Liver (tissue), 9 donors: ENCODE data around the gene ULK4. TPM values are rescaled to one million over a fixed set of nuclear protein-coding genes. Genes with fewer than 3 reads are reported as not detected.

Source experiments
- DNase-seq: peaks from one replicate; pipeline ENCODE4 v3.0.0-alpha.2; 2017; ENCODE audit warnings: low spot score
- H3K27ac ChIP-seq, 2 donors: one replicate each; pipeline ENCODE4 v1.7.0; 2013; ENCODE audit warnings: inconsistent platforms in 2 of 2, low read length in 2 of 2, control low read depth in 1 of 2, low read depth in 1 of 2, mild to moderate bottlenecking in 1 of 2
- H3K27me3 ChIP-seq, 4 donors: one replicate each; pipeline versions ENCODE4 v1.6.1 to v1.7.0; 2013; ENCODE audit warnings: low read length in 3 of 4, inconsistent platforms in 1 of 4, mild to moderate bottlenecking in 1 of 4, moderate library complexity in 1 of 4; ENCODE audit not compliant: control insufficient read depth in 4 of 4, insufficient read depth in 4 of 4
- H3K36me3 ChIP-seq, 4 donors: one replicate each; pipeline versions ENCODE4 v1.6.1 to v1.7.0; 2013; ENCODE audit warnings: low read length in 3 of 4, mild to moderate bottlenecking in 3 of 4, low read depth in 1 of 4, moderate library complexity in 1 of 4; ENCODE audit not compliant: control insufficient read depth in 4 of 4, insufficient read depth in 3 of 4
- H3K4me1 ChIP-seq, 4 donors: one replicate each; pipeline versions ENCODE4 v1.6.1 to v1.7.0; 2013; ENCODE audit warnings: low read length in 3 of 4, mild to moderate bottlenecking in 3 of 4, moderate library complexity in 1 of 4; ENCODE audit not compliant: control insufficient read depth in 4 of 4, insufficient read depth in 4 of 4
- H3K4me3 ChIP-seq, 3 donors: one replicate each; pipeline versions ENCODE4 v1.6.1 to v1.7.0; 2013; ENCODE audit warnings: low read length in 3 of 3, control low read depth in 1 of 3, low read depth in 1 of 3, mild to moderate bottlenecking in 1 of 3
- H3K9ac ChIP-seq, 2 donors: one replicate each; pipeline ENCODE4 v1.7.0; 2013; ENCODE audit warnings: low read length in 2 of 2, mild to moderate bottlenecking in 2 of 2, moderate library complexity in 2 of 2, control low read depth in 1 of 2, low read depth in 1 of 2
- H3K9me3 ChIP-seq, 4 donors: one replicate each; pipeline versions ENCODE4 v1.6.1 to v1.7.0; 2013; ENCODE audit warnings: low read length in 3 of 4; ENCODE audit not compliant: control insufficient read depth in 4 of 4
- CTCF ChIP-seq: fragments of 150-350 bp; IDR thresholded peaks from 2 replicates; pipeline ENCODE4 v1.5.1; 2017; ENCODE audit warnings: improper control_type of control experiment, low read depth, low read length; ENCODE audit not compliant: missing input control
- EGR1 ChIP-seq, 2 donors: IDR thresholded peaks; 2 replicates each; pipeline ENCODE4 v1.6.1; 2016 to 2018; ENCODE audit warnings: antibody characterized with exemption in 2 of 2, low read depth in 2 of 2
- FOXA1 ChIP-seq: IDR thresholded peaks from 2 replicates; pipeline ENCODE4 v1.6.1; 2016; ENCODE audit warnings: antibody characterized with exemption
- FOXA2 ChIP-seq: IDR thresholded peaks from 2 replicates; pipeline ENCODE4 v1.6.1; 2016; ENCODE audit warnings: antibody characterized with exemption
- GABPA ChIP-seq, 2 donors: IDR thresholded peaks in 1 of 2; conservative IDR thresholded peaks in 1 of 2; 2 replicates each; pipeline ENCODE4 v1.6.1; 2016; ENCODE audit warnings: antibody characterized with exemption in 2 of 2, mild to moderate bottlenecking in 1 of 2, moderate library complexity in 1 of 2
- HNF4A ChIP-seq, 2 donors: conservative IDR thresholded peaks; 2 replicates each; pipeline ENCODE4 v1.6.1; 2016; ENCODE audit warnings: antibody characterized with exemption in 2 of 2, mild to moderate bottlenecking in 2 of 2
- HNF4G ChIP-seq: IDR thresholded peaks from 2 replicates; pipeline ENCODE4 v1.6.1; 2016; ENCODE audit warnings: antibody characterized with exemption
- JUND ChIP-seq, 2 donors: IDR thresholded peaks; 2 replicates each; pipeline ENCODE4 v1.6.1; 2016; ENCODE audit warnings: antibody characterized with exemption in 2 of 2
- MAX ChIP-seq: IDR thresholded peaks from 2 replicates; pipeline ENCODE4 v1.6.1; 2016; ENCODE audit warnings: antibody characterized with exemption
- NR2F2 ChIP-seq: IDR thresholded peaks from 2 replicates; pipeline ENCODE4 v1.6.1; 2016; ENCODE audit warnings: antibody characterized with exemption
- RAD21 ChIP-seq, 2 donors: IDR thresholded peaks; 2 replicates each; pipeline ENCODE4 v1.6.1; 2016; ENCODE audit warnings: antibody characterized with exemption in 2 of 2, mild to moderate bottlenecking in 2 of 2
- REST ChIP-seq: IDR thresholded peaks from 2 replicates; pipeline ENCODE4 v1.6.1; 2016; ENCODE audit warnings: antibody characterized with exemption, mild to moderate bottlenecking
- RXRA ChIP-seq, 2 donors: IDR thresholded peaks; 2 replicates each; pipeline ENCODE4 v1.6.1; 2017 to 2018; ENCODE audit warnings: antibody characterized with exemption in 2 of 2, mild to moderate bottlenecking in 1 of 2
- SP1 ChIP-seq: IDR thresholded peaks from 2 replicates; pipeline ENCODE4 v1.6.1; 2018; ENCODE audit warnings: antibody characterized with exemption, mild to moderate bottlenecking
- TAF1 ChIP-seq: conservative IDR thresholded peaks from 2 replicates; pipeline ENCODE4 v1.6.1; 2016; ENCODE audit warnings: antibody characterized with exemption, mild to moderate bottlenecking
- YY1 ChIP-seq: IDR thresholded peaks from 2 replicates; pipeline ENCODE4 v1.6.1; 2016; ENCODE audit warnings: antibody characterized with exemption, mild to moderate bottlenecking
- ZBTB33 ChIP-seq: IDR thresholded peaks from 2 replicates; pipeline ENCODE4 v1.6.1; 2016; ENCODE audit warnings: antibody characterized with exemption
- WGBS: extraction: QIAGEN DNeasy Blood & Tissue Kit; methylation state at CpG from one replicate; pipeline ENCODE4 v1.1.7; 2013; 5-methylcytosine and 5-hydroxymethylcytosine counted together
- polyA plus RNA-seq, 2 donors: library from polyadenylated mRNA; stranded (reverse) in 1 of 2; unstranded in 1 of 2; fragments of 200-250 nt in 1 of 2; fragments of >200 nt in 1 of 2; fragmentation: Nextera tagmentation in 1 of 2; extraction: Ambion mirVana in 1 of 2; gene quantifications; one replicate each; pipeline versions ENCODE4 v1.2.1 to v1.2.3, GENCODE V29; 2013 to 2015
- total RNA-seq, 2 donors: library from RNA; depleted of rRNA; stranded (reverse); fragments of >200 nt; gene quantifications; one replicate each; pipeline ENCODE4 v1.2.3, GENCODE V29; 2014
- TF ChIP-seq, protein P1 (sequence below): IDR thresholded peaks from 2 replicates; pipeline ENCODE4 v1.6.1; 2016; ENCODE audit warnings: antibody characterized with exemption
- donor health status: healthy.
- donor health status: healthy.
- donor health status: healthy.
- donor health status: healthy.
- donor health status: healthy.

ULK4 gene
- total and polyA plus RNA-seq, 4 donors, result 1.1 to 11.5 (median 3.2) TPM

- H3K9ac ChIP-seq, result no peak overlapping the region
- no peak overlapping the region for H3K27ac ChIP-seq
- 89% methylated on average over 5 of the region's 5 CpGs for WGBS
- H3K4me3 ChIP-seq, result no peak overlapping the region
- no peak for DNase-seq
- no peaks in the 10 kb centered on the region for H3K9me3 ChIP-seq
- H3K36me3 ChIP-seq, result no peaks in the 10 kb centered on the region
- no peaks in the 10 kb centered on the region for H3K4me1 ChIP-seq
- TF ChIP-seq ZBTB33 (no peak), NR2F2 (no peak)
- no peaks in the 10 kb centered on the region for H3K27me3 ChIP-seq
Observed at GRCh38 chr3:41972802-41973201, 10.9 kb upstream of the ULK4 start.

GRCh38 chr3:41966206-41966605 is 4.3 kb upstream of the ULK4 start:
- DNase-seq, result no peak
- Histone ChIP-seq H3K9ac (no peak overlapping the region), H3K9me3 (no peaks in the 10 kb centered on the region), H3K27me3 (no peaks in the 10 kb centered on the region), H3K4me3 (no peak overlapping the region), H3K27ac (no peak overlapping the region), H3K4me1 (peaks cover 0 to 1% (median under 1%) of the 10 kb centered on the region in 4 donors), H3K36me3 (no peaks in the 10 kb centered on the region)
- WGBS, result 85% methylated on average over 6 of the region's 6 CpGs
- TF ChIP-seq FOXA1 (no peak), TAF1 (no peak), REST (no peak), GABPA (IDR thresholded peaks at IDR 0.05 in 1 of 2, conservative IDR thresholded peaks at IDR 0.05 in 1 of 2) (no peak), NR2F2 (no peak), JUND (IDR thresholded peaks at IDR 0.05) (no peak), SP1 (no peak), EGR1 (IDR thresholded peaks at IDR 0.05; ENCODE audit: low read depth in 2 of 2) (no peak), MAX (no peak), FOXA2 (no peak), HNF4G (no peak), YY1 (no peak), RXRA (IDR thresholded peaks at IDR 0.05) (no peak), CTCF (no peak), HNF4A (conservative IDR thresholded peaks at IDR 0.05) (no peak), RAD21 (IDR thresholded peaks at IDR 0.05) (no peak)
- TF ChIP-seq, protein P1, sequence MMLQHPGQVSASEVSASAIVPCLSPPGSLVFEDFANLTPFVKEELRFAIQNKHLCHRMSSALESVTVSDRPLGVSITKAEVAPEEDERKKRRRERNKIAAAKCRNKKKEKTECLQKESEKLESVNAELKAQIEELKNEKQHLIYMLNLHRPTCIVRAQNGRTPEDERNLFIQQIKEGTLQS, result no peak
